Measurements from ENCODE around the gene TIMP3.
"Not testable (repeated sequence)": the region's sequence is repeated elsewhere in the genome, so short reads cannot be mapped to it uniquely, and the experiment has no call there.

The TIMP3 gene

DNA sequence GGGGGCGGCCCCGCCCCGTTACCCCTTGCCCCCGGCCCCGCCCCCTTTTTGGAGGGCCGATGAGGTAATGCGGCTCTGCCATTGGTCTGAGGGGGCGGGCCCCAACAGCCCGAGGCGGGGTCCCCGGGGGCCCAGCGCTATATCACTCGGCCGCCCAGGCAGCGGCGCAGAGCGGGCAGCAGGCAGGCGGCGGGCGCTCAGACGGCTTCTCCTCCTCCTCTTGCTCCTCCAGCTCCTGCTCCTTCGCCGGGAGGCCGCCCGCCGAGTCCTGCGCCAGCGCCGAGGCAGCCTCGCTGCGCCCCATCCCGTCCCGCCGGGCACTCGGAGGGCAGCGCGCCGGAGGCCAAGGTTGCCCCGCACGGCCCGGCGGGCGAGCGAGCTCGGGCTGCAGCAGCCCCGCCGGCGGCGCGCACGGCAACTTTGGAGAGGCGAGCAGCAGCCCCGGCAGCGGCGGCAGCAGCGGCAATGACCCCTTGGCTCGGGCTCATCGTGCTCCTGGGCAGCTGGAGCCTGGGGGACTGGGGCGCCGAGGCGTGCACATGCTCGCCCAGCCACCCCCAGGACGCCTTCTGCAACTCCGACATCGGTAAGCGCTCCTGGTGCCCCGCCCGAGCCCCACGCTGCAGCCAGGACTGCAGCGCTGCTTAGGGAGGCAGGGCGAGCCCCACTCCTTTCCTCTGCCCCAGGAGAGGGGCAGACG is at the start of gene TIMP3:
TIMP3 (plus strand) TSS at position 169 of the 700 bp plus-strand sequence; CDS start at position 466, 297 bp downstream.
- DNase-seq, result no peak

GRCh38 chr22:32752326-32752725 is 49.2 kb upstream of the TIMP3 start:
- no peak for DNase-seq

DNA sequence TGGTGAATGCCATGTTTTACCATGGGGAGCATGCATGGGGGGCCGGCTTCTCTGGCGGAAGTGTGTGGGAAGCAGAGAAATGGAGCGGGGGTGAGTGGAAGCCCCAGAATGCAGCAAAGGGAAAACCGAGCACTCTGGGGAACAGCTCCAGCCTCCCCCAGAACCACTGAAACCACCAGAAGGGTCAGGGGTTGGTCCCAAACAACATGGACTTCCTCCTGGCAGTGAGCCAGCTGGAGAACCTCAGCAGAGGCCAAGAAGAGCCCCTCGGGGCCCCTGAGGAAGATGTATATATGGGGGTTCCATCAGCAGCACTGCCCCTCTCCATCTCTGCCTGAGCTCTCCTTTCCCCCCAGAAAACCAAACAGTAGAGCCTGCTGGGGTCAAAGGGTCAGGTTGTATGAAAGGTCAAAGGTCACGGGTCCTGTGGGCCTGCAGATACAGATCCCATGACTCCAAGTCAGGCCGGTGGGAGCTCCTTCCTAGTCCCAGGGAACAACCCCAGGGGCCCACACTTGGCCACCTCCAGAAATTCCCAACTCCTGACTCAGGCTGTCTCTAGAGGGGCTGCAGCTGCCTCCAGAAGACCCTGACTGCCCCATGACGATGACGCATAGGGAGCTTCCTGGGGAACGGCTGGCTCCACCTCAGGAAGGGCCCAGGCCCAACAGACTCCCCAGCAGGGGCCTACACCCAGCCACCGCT is 48.5 kb upstream of the TIMP3 start:
- no peak for DNase-seq

GRCh38 chr22:32753591-32753990 is 47.9 kb upstream of the TIMP3 start:
- DNase-seq, result no peak

GRCh38 chr22:32754413-32755041 is 47.0 kb upstream of the TIMP3 start:
- DNase-seq, result no peak

DNA sequence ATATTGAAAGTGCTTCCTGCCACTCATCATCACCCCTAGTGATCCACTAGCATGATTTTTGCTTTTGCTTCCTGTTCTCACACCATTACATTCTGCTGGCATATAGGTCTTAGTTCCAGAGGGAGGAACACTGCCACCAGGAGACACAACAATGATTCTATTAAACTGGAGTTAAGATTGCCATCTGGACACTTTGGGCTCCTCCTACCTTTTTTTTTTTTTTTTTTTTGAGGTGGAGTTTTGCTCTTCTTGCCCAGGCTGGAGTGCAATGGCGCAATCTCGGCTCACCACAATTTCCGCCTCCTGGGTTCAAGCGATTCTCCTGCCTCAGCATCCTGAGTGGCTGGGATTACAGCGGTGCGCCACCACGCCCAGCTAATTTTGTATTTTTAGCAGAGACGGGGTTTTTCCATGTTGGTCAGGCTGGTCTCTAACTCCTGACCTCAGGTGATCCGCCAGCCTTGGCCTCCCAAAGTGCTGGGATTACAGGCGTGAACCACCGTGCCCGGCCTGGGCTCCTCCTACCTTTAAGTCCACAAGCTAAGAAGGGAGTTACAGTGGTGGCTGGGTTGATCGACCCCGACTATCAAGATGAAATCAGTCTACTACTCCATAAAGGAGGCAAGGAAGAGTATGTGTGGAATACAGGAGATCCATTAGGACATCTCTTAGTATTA is 44.3 kb upstream of the TIMP3 start:
- DNase-seq, result not testable (repeated sequence)

- no peak for DNase-seq
Measured at GRCh38 chr22:32758866-32759385, 42.6 kb upstream of the TIMP3 start.

DNA sequence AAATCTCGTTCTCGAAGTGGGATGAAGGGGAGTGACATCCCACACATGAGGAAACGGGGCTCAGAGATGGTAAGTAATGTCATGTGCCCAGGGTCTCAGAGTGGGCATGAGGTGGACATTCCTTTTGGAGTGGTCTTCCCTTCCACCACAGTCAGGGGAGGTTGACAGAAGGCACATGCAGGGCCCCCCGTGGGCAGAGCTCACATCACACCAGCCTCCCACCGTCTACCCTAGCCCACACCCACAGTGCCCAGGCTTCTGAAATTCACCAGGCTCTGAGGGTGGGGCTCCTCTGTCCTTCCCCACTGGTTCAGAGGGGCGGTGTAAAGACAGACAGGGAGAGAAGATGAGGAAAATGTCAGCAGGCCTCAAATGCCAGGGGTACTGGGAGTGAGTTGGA is 41.1 kb upstream of the TIMP3 start:
- DNase-seq, result no peak

- DNase-seq, result no peak
Measured at GRCh38 chr22:32760815-32761214, 40.7 kb upstream of the TIMP3 start.

DNA sequence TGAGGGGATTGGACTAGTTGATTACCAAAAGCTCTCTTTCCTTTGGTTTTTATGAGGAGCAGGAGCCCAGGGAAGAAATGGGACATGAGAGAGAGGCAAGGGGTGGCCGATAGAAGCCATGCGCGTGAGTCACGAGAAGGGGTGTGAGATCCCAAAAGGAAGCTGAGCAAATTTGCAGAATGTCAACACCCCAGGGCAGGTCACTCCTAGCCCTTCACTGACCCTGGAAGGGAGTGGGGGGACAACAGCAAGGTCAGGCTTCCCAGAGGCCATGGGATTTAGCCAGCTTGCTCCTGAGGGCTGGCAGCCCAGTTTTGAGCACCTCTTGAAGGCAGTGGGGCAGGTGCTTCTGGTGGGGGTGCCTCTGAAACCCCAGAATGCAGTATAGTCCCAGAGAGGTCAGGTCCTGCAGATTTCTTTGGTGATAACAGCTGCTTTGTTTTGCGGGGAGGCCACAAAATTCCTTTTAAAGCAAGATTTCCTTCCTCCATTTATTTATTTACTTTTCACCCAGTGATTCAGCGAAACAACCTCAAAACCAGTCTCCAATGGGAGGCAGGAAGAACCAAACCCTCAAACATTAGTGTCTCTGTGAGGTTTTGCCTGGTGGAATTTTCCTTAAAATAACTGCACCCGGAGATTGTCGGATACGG is 40.1 kb upstream of the TIMP3 start:
- DNase-seq, result no peak

- DNase-seq, result no peak
Measured at GRCh38 chr22:32764330-32765131, 37.0 kb upstream of the TIMP3 start.

DNA sequence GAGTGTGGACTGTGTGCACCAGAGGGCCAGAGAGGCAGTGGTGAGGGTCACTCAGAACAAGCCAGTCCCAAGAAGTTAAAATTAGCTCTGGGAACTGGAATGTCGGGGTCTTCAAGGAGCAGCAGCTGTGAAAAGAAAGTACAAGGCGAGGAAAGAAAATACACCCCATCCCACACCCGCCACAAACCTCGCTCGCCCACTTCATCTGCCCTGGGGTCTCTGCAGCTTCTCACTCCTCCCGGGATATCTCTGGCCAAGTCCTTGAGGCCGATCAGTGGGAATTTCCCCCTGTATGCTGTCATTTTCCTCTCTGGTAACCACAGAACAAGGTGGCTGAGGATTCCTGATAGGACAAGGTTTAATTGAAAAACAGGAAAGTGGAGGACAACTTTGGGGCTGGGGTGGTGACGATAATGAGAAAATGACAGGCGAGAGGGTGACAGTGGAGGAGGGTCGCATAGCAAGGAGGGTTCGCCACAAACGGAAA is 36.3 kb upstream of the TIMP3 start:
- DNase-seq, result no peak

- DNase-seq, result no peak
Measured at GRCh38 chr22:32771756-32772155, 29.7 kb upstream of the TIMP3 start.

DNA sequence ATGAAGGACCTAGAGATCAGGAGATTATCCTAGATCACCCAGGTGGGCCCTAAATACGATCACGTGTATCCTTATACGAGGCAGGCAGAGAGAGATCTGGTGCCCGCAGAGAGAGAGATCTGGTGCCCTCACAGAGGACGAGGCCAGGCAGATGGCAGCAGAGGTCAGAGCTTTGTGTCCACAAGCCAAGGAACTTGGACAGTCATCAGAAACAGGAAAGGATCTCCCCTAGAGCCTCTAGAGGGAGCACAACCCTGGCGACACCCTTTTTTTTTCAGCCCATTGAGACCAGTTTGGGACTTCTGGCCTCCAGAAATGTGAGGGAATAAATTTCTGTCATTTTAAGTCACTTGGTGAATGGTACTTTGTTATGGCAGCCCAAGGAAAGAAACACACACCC is 25.5 kb upstream of the TIMP3 start:
- DNase-seq, result no peak

DNA sequence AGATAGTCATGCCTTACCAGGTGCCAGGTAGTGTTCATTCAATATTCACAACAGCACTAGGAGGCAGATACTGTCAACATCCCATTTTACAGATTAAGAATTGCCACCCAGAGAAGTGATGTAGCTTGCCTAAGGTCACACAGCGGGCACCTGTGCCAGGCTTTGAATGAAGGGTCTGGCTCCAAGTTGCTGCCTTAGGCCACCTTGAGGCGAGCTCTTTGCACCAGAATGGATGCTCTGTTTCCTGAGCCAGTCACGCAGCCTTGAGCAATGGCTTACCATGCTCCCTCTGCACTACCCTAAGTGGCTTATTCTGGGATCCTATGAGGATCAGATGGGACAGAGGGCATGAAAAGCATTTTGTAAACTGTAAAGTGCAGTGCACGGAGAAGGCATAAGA is 25.1 kb upstream of the TIMP3 start:
- DNase-seq, result no peak

GRCh38 chr22:32776802-32777201 is 24.7 kb upstream of the TIMP3 start:
- DNase-seq, result no peak

GRCh38 chr22:32777987-32778386 is 23.5 kb upstream of the TIMP3 start:
- no peak for DNase-seq

GRCh38 chr22:32780726-32781310 is 20.7 kb upstream of the TIMP3 start:
- DNase-seq, result no peak

GRCh38 chr22:32781695-32782094 is 19.8 kb upstream of the TIMP3 start:
- no peak for DNase-seq

- DNase-seq, result no peak
Measured at GRCh38 chr22:32785321-32786026, 16.0 kb upstream of the TIMP3 start.

GRCh38 chr22:32786027-32786418 is 15.5 kb upstream of the TIMP3 start:
- DNase-seq, result no peak

Measured in activated gamma-delta T cell treated with Interleukin-2 at 50 U/mL for 16 hours (primary cell).